Stimulated activated CD8-positive, alpha-beta memory T cell treated with anti-CD3 and anti-CD28 coated beads, Interleukin-4, amount 100 ng/mL, for 24 hours (primary cell): ENCODE data around the gene NCOA1.
"Not testable (repeated sequence)": the region's sequence is repeated elsewhere in the genome, so short reads cannot be mapped to it uniquely, and the experiment has no call there.

Experiments used
- DNase-seq: peaks from one replicate; pipeline ENCODE4 v3.0.0-alpha.2; 2020; ENCODE audit warnings: low read depth

The NCOA1 gene

GRCh38 chr2:24579053-24579803 lies 88.2 kb downstream of the NCOA1 start:
- no peak for DNase-seq

- DNase-seq = no peak
These were observed 89.5 kb downstream of the NCOA1 start for GRCh38 chr2:24580561-24580960.

GRCh38 chr2:24581971-24582370 lies 90.9 kb downstream of the NCOA1 start:
- DNase-seq = not testable (repeated sequence)

- DNase-seq = peak; percentile 15
These were observed 95.9 kb downstream of the NCOA1 start for GRCh38 chr2:24586955-24587354.

GRCh38 chr2:24588294-24588693 lies 97.2 kb downstream of the NCOA1 start:
- DNase-seq = no peak

- DNase-seq = no peak
These were observed 101.5 kb downstream of the NCOA1 start for GRCh38 chr2:24592441-24593100.

- no peak for DNase-seq
These were observed 103.2 kb downstream of the NCOA1 start for GRCh38 chr2:24594283-24594682.

GRCh38 chr2:24597181-24597870 lies 106.3 kb downstream of the NCOA1 start:
- no peak for DNase-seq

- DNase-seq = not testable (repeated sequence)
These were observed 109.1 kb downstream of the NCOA1 start for GRCh38 chr2:24600140-24600539.

- no peak for DNase-seq
These were observed 120.6 kb downstream of the NCOA1 start for GRCh38 chr2:24611631-24612030.

- DNase-seq = no peak
These were observed 122.2 kb downstream of the NCOA1 start for GRCh38 chr2:24613154-24613814.

- no peak for DNase-seq
These were observed 125.6 kb downstream of the NCOA1 start for GRCh38 chr2:24616616-24617015.

GRCh38 chr2:24617424-24617823 lies 126.4 kb downstream of the NCOA1 start:
- no peak for DNase-seq

- DNase-seq = no peak
These were observed 127.1 kb downstream of the NCOA1 start for GRCh38 chr2:24618144-24618543.

- no peak for DNase-seq
These were observed 127.6 kb downstream of the NCOA1 start for GRCh38 chr2:24618680-24619079.

- DNase-seq = no peak
These were observed 129.9 kb downstream of the NCOA1 start for GRCh38 chr2:24620936-24621335.

GRCh38 chr2:24621779-24622538 lies 130.9 kb downstream of the NCOA1 start:
- no peak for DNase-seq

GRCh38 chr2:24623535-24623934 lies 132.5 kb downstream of the NCOA1 start:
- no peak for DNase-seq

GRCh38 chr2:24625728-24626127 lies 134.7 kb downstream of the NCOA1 start:
- no peak for DNase-seq

- DNase-seq = no peak
These were observed 135.1 kb downstream of the NCOA1 start for GRCh38 chr2:24626131-24626530.

GRCh38 chr2:24628746-24629145 lies 137.7 kb downstream of the NCOA1 start:
- DNase-seq = no peak

- no peak for DNase-seq
These were observed 141.1 kb downstream of the NCOA1 start for GRCh38 chr2:24632172-24632571.
